ENCODE results near the gene TIMM22. TPM values are rescaled to one million over a fixed set of nuclear protein-coding genes. Genes with fewer than 3 reads are reported as not detected.

Gene TIMM22
- total RNA-seq, 1 experiment from 2014 or later: 14.0 TPM

DNA sequence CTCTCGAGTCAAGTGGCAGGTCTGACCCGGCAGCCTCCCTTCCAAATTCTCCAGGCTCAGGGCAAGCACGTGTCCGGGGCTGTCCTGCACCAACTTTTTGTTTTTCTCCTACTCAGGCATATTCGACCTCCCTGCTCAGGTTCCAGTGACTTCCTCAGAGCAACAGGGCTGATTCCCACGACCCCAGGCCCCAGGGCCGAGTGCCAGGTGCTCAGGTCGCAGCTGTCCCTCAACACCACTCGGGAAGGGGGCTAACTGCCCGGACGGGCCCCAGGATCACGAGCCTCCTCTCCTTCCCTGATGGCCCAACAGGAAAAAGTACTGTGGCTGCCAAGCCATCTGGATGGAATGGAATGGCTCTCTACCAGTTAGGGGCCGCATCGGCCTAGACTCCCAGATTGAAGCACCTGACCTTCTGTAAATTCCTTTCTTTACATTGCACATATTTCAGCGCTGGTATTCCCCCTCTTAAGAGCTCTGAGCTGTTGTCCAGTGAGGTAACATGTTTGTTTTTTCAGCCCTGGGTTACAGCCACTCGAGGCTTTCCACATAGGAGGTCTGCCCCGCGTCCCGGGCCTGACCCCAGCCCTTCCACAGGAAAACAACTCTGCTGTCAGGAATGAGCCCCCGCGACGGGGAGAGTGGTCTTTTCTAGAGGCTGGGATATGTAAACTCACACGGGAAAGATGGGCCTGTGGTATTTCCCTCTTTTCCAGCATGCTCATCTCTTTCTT lies 42.3 kb upstream of the TIMM22 start (continued):
- TF ChIP-seq, protein P1, sequence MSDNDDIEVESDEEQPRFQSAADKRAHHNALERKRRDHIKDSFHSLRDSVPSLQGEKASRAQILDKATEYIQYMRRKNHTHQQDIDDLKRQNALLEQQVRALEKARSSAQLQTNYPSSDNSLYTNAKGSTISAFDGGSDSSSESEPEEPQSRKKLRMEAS (IDR thresholded peaks at IDR 0.05): no peak
- TF ChIP-seq POLR2A (IDR thresholded peaks at IDR 0.05; ENCODE audit: borderline replicate concordance, extremely low read depth, insufficient read depth, insufficient read length): no peak
- no peak for TF ChIP-seq REST (IDR thresholded peaks at IDR 0.05; ENCODE audit: low read depth)

GRCh38 chr17:956905-957304 lies 40.0 kb upstream of the TIMM22 start:
- Histone ChIP-seq H3K4me1 (ENCODE audit: control insufficient read depth in 1 of 2, insufficient read depth in 2 of 2, low read length in 2 of 2) (peaks cover 47 to 72% of the 10 kb centered on the region in 2 experiments), H3K27ac (ENCODE audit: low read depth, low read length) (no peak overlapping the region), H3K4me3 (replicated peaks in 1 of 2; ENCODE audit: low read depth in 1 of 2, low read length in 2 of 2) (no peak overlapping the region), H3K79me2 (ENCODE audit: insufficient read depth, low read length) (peaks cover 60% of the 10 kb centered on the region), H3K9me3 (ENCODE audit: control insufficient read depth in 1 of 2, insufficient read depth in 1 of 2, low read depth in 1 of 2, low read length in 2 of 2) (no peaks in the 10 kb centered on the region), H3K9ac (ENCODE audit: low read length) (no peak overlapping the region), H3K4me2 (ENCODE audit: low read length) (peak overlapping the region; percentile 13; the same call in 1 of the 2 replicates), H2AFZ (ENCODE audit: low read depth, low read length, poor library complexity, severe bottlenecking) (no peak overlapping the region), H3K9me2 (ENCODE audit: insufficient read depth) (no peaks in the 10 kb centered on the region), H3K36me3 (ENCODE audit: control insufficient read depth in 1 of 2, insufficient read depth in 2 of 2, low read length in 2 of 2) (peaks cover 0 to 3% of the 10 kb centered on the region in 2 experiments; a peak in 1 of 4 replicates), H4K20me1 (ENCODE audit: insufficient read depth) (peaks cover 4% of the 10 kb centered on the region; the same call in 1 of the 2 replicates), H3K27me3 (ENCODE audit: insufficient read depth, low read length) (no peaks in the 10 kb centered on the region)
- intact Hi-C loops (cut with micrococcal nuclease): no loop called here
- ChIA-PET POLR2A (interaction anchor here (1.1 kb wide), 1 partner anchor 16 kb away, joined by 3 read pairs; no protein-coding TSS in a partner anchor), RAD21 (ENCODE audit: low non-redundant PET in 1 of 2, low total read pairs in 2 of 2, uncharacterized antibody in 2 of 2, unreplicated experiment in 2 of 2) (no interaction called here), CTCF (no interaction called here)
- DNase-seq (ENCODE audit: low read depth, low spot score) (no peak), ATAC-seq (peak; percentile 43)
- BruUV-seq (replicated peaks): no TSS peak
- TF ChIP-seq, protein P1 (IDR thresholded peaks at IDR 0.05): 0 out of 2 replicates have a peak, but pooled peaks have one; percentile 12
- TF ChIP-seq FOSL1 (IDR thresholded peaks at IDR 0.05; ENCODE audit: low read depth) (no peak), ZFX (IDR thresholded peaks at IDR 0.05) (no peak), ATF3 (IDR thresholded peaks at IDR 0.05) (no peak), RAD21 (IDR thresholded peaks at IDR 0.05; ENCODE audit: low read depth) (no peak)

Measured in HCT116 (cell line).